HG03378 (cell line): ENCODE data around the gene USH2A.
"Not testable (repeated sequence)": the region's sequence is repeated elsewhere in the genome, so short reads cannot be mapped to it uniquely, and the experiment has no call there.

ENCODE experiments used
- ATAC-seq: cut with Tn5 transposase; IDR thresholded peaks from one replicate; pipeline ENCODE4 v1.9.1; 2021; ENCODE audit warnings: mild to moderate bottlenecking, moderate library complexity; ENCODE audit not compliant: unreplicated experiment

The USH2A gene

DNA sequence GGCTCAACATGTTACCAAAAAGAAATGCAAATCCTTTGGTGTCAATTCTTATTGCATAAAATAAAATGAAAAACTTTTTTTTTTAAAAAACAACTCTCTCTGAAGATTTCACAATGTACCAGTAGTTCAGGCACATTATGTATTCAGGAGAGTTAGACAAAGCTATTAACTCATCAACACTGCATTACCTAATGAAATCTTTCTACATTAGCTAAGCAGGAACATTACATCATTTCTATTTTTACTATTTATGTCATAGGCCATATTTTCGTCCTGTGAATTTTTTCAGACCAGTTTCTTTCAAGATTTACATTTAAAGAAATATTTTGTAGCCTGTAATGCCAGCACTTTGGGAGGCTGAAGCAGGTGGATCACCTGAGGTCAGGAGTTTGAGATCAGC is 366.2 kb downstream of the USH2A start:
- ATAC-seq: no peak

DNA sequence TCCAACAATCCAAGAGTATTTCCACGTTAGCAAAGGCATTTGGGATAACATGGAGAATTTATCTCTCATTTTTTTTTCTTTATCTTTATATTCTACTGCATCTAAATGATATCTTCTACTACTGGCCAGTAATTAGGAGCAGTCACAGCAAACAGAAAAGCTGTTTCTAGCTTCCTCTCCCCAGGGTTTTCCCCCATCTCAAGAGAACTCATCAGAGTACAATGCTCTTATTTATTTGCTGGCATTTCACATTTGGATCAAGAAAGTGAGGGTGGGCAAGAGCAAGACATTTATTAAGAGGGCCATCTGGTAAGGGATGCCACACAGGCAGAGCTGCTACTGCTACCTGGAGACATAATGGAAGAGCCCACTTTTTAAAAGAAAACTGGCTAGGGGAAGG is 368.2 kb downstream of the USH2A start:
- ATAC-seq: no peak

DNA sequence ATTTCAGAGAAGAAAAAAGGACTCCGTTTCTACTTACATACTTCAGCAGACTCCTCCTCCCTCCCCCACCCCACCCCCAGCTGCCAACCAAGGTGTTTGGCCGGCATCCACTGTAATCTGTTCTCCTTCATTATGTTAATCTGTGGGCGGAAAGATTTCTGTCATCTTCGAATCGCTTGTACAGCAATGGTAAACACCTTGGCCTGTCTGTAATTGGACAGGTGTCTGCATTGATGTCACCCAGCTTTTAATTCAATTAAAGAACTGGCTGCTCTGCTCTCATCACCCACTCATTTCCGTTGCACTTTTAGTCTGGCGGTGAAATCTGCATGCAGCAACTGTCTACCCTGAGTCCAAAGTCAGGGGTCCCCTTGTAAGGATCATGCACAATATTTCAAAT is 368.6 kb downstream of the USH2A start:
- no peak for ATAC-seq

DNA sequence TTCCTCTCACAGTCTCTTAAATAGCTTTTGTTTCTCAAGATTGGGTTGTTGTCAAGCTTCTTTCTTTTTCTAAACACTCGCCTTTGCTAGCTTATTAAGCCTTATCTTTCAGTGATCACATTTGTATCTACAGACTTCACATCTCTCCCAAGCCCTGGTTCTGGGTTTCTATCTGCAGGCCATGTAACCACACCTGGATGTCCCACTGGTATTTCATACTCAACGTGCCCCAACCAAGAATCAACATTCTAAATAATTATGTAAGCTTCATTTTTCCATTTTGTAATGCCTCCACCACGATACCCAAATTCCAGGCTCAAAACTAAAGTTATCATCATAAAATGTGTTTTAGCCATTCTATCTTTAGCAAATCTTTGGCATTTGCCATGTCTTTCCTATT is 372.2 kb downstream of the USH2A start:
- no peak for ATAC-seq

DNA sequence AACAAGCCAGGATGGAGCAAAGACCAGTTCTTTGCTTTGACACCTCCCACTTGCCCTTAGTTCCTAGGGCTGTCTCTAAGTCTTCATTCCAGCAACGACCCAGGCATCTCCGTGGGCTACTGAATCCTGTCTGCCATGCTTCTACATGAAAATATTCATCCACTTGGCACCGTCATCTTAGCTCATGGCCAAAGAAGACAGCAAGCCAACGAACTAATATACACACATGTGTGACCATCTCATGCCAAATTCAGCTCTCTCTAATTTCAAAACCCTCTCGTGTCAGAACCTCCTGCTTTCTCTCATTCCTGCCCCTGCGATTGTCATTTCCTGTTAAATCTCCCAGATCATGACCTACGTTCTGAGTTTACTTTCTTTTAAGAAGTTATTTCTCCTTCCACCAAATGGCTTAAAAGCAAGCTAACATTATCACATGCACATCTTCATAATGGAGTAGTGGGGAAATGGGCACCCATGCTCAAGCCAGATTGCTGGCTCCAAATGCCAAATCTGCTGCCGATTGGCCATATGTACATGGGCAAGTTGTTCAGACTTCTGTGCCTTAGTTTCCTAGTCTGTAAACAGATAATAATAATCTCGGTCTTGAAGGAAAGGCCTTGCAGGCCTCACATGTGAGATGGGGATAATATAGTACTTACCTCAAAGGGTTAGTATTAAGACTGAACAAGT is 373.4 kb downstream of the USH2A start:
- no peak for ATAC-seq

DNA sequence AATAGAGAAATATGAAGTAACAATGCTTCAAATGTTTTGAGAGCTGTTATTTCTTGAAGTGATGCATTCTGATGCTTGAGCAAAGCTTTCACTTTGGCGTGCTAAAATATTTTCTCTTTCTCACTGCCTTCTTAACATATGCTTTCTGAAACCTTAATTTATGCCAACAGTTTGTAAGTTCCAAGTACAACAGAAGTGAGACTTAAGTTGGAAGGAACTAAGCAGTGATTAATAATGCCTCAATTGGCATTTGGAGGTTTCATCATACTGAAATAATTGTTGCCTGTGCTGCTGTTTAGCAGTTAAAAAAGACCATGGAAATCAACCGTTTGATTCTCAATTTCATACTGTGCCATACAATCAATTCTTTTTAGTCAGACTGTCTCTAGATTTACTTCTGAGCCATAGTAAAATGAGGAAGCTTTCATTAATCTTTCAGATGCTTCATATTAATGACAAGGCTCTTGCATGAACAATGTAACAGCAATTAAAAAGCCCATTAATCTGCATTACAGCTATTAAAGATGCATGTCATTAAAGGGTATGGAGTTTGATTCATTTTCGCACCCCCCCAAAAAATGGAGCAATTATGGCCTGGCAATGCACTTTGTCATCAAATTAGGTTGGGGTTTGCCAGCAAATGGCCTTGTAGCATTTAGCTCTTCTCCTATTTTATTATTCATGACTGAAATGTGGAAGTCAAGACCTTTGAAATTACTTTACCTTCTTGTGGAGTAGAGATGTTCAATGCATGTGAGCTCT is 375.3 kb downstream of the USH2A start:
- ATAC-seq: no peak

DNA sequence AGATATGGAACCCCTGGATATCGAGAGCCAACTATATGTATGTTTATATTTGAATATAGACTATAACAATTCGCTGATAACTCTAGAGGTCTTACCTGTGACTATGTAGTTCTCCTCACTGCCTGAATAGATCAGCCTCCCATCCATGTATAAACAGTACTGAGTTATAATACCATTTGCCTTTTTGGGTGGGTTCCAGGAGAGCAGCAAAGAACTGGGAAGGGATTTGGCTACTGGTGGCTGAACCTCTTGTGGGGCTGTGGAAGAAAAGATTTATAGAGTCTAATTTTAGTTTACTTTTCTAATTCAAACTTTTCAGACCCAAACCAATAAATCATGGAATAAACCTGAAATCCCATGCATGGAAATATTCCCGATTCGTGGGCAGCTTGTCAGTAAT is 376.9 kb downstream of the USH2A start:
- no peak for ATAC-seq

DNA sequence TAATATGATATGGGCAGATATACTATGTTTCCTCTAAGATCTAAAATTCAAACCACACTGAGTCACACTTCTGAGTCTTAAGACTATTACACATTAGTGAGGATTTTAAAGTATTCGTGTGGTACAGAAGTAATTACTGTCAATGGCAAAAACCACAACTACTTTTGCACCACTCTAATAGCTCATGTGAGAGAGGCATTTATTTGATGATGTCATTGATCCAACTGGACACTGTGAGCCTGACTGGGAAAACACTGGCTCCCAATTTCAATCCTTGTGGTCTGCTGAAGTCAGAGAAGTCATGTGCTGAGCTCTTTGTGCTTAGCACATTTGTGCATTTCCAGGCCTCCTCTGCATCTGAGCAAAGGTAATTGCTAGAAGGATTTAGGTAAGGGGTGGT is 377.8 kb downstream of the USH2A start:
- ATAC-seq: no peak

DNA sequence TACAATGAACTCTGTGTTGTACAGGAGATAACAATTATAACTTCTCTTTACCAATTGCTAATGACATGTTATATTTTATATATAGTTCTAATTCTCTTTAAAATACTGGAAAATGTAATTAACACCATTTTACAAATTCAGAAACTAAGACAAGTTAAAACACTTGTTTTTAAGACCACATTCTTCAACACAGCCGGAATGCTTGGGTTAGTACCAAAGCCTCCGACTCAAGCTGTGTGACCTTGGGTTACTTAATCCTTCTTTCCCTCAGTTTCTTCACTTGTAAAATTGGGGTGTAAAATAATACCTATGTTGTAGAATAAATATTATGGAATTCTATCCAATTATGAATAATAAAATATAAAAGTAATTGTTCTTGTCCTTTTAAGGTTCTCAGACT is 378.7 kb downstream of the USH2A start:
- no peak for ATAC-seq

DNA sequence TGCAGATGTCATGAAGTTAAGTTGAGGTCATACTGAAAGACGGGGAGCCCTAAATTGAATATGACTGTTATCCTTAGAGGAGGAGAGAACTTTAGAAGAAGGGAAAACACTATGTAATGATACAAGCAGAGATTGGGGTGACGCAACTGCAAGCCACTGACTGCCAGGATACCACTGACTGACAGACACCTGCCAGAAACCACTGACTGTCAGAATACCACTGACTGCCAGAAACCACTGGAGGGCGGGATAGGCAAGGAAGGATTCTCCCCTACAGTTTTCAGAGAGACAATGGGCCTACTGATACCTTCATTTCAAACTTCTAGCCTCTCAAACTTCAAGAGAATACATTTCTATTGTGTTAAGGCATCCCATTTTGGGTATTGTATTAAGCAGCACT is 388.7 kb downstream of the USH2A start:
- ATAC-seq: no peak

DNA sequence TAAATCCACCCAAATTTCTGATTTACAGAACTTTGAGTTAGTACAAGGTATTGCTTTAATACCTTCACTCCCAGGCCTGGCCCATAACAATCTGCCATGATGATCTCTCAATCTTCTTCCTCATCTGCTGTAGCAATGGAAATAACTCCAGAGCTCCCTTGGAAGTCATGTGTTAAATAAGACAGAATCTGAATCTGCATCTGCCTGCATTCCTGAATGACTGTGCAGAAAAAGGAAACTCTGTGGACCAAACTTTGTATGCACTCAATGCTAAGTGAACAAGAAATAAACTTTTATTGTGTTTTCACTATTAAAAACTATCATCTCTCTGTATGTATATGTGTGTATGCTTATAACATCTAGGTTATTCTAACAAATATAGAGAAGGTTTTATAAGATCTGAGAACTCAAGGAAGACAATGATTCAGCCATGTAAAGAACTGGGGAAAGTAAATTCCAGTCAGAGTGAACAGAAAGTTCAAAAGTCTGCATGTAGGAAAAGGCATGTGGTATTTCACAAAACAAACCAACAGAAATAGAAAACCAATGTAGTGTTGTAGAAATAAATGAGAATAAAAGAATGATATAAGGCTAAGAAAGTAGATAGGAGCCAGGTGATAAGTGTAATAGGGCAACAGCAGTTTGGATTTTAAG is 390.2 kb downstream of the USH2A start:
- no peak for ATAC-seq

DNA sequence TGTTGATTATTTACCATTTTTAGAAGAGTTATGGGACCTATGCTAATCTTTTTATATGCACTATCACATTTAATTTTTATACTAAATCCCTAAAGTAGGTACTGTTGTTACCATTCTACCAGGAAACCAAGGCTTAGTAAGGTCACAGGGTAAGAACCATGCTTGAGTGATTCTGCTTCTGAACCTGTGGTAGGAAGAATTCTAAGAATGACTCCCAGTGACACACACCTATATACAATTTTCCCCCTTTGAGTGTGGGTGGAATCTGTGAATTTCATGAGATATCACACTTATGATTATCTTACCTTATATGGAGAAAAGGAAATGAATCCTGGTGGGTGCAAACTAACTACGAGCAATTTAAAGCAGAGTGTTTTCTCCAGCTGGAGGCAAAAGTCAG is 391.0 kb downstream of the USH2A start:
- peak; percentile 47 for ATAC-seq

DNA sequence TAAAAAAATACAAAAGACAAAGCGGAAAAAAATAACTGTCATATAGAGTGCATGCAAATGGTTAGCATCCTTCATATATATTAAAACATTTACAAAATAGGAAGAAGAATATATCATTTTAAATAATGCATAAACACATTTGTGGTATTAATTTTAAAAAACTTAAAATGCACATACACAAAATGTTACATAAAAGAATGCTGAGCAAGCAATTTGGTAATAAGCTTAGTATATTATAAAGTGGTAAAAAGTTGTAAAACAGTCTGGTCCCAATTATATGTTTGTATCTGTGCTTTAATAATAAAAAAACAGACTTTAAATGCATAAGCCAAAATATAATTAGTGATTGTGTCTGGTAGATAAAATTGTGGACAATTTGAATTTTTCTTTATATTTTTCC is 394.6 kb downstream of the USH2A start:
- no peak for ATAC-seq

DNA sequence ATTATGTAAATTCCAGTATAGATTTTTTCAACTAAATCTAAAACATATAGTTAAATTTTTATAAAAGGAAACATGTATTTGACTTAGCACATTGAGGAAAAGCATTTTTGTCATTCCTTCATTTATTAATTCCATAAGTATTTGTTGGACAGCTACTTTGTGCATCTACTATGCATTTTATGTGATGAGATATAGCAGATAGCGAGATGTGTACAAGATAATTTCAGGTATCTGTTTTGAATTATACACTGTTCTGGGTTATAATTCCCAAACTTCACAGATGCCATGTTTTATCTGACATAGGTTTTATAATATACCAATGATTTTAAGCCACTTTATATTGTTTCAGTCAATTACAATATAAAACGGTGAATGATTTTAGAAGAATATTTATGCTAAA is 398.7 kb downstream of the USH2A start:
- no peak for ATAC-seq

DNA sequence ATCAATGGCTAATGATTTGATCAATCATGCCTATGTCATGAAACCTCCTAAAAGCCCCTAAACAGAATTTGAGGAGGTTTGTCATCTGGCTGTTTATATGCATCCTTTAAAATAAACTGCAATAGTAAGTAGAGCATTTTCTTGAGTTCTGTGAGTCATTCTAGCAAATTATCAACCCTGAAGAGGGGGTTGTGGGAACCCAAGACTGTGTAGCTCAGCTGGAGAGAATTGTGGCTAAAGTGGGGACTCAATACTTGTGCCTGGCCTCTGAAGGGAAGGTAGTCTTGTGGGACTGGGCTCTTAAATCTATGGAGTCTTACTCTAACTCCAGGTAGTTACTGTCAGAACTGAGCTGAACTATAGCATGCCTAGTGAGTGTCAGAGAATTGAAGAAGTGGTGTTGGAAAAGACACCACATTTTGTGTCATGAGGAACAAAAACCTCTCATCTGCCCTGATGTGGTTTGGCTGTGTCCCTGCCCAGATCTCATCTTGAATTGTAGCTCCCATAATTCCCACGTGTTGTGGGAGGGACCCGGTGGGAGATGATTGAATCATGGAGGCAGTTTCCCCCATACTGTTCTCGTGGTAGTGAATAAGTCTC is 402.4 kb downstream of the USH2A start:
- no peak for ATAC-seq

DNA sequence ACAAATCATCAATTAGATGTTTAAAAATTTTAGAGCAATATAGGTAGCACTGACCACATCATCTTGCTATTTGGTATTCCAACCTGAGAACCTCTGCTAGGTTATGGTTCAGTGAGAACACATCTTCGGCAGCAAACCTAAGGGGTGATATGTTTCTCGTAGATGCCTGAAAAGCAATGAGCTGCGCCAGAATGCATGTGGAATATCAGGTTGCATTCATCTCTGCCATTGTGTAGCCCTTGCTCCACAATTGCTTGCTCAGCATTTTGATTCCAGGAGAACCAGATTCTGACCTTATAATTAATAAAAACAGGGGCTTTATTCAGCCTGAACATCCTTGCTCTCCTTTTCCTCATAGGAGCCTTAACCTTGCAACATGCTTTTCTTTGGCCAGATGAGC is 408.1 kb downstream of the USH2A start:
- no peak for ATAC-seq

DNA sequence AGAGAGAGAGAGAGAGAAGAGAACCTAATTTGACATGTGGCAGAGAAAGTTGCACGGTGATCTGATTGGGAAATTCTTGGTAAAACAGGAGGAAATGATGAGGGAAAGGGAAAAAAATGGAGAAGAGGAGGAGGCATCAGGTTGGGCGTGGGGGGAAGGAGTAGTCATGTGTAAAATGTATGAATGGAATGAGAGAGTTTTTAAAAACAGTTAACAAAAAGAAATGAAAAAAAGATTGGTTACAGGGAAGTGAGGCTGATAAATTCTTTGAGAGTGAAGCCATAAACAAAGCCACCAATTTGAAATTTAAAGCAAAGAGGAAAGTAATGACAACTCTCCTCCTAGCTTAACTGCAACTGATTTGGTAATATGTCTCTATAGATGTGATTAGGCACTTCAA is 409.2 kb downstream of the USH2A start:
- no peak for ATAC-seq

DNA sequence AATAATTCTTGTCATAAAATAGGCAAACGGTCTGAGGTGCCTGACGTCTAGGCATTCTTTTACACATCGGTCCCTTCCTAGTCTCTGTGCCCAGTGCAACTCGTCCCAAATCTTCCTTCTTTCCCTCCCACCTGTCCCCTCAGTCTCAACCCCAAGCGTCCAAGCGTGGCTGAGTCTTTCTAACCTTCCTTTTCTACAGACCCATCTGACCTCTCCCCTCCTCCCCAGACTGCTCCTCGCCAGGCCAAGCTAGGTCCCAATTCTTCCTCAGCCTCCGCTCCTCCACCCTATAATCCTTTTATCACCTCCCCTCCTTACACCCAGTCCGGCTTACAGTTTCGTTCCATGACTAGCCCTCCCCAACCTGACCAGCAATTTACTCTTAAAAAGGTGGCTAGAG is 413.8 kb downstream of the USH2A start:
- ATAC-seq: not testable (repeated sequence)

DNA sequence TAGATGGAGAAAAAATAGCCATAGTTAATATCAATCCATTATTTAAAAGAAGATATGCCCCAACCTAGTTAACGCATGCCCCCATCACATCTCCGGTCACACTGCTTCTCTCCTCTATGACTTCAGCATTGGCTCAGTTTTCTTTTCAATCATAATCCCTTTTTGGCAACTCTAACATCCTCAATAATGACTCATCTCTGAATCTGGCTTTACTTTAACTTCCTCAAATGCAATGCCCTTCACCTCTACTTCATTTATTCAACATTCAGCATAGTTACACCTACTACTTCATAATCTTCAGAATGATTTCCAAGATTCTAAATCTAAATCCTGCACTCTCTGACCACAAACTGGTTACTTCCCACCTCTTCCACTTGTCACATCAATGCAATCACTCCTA is 417.3 kb downstream of the USH2A start:
- ATAC-seq: peak; percentile 100

DNA sequence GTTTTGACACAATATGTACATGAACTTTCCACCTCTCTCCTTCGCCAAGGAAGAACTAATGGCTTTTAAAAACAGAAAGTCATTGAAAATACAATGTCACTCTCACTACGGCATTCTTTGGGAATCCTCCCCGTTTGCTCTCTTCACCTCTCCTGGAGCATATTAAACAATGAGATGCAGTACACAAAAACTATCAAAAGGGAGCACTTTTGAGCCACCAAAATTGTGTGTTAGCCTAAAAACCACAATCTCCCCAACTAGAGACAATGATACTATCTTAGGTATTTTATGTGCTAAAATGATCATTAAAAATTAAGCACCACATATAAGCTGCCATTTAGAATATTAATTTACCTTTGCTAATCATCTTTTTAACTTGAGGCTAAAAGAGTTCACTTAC is 430.6 kb downstream of the USH2A start:
- no peak for ATAC-seq

DNA sequence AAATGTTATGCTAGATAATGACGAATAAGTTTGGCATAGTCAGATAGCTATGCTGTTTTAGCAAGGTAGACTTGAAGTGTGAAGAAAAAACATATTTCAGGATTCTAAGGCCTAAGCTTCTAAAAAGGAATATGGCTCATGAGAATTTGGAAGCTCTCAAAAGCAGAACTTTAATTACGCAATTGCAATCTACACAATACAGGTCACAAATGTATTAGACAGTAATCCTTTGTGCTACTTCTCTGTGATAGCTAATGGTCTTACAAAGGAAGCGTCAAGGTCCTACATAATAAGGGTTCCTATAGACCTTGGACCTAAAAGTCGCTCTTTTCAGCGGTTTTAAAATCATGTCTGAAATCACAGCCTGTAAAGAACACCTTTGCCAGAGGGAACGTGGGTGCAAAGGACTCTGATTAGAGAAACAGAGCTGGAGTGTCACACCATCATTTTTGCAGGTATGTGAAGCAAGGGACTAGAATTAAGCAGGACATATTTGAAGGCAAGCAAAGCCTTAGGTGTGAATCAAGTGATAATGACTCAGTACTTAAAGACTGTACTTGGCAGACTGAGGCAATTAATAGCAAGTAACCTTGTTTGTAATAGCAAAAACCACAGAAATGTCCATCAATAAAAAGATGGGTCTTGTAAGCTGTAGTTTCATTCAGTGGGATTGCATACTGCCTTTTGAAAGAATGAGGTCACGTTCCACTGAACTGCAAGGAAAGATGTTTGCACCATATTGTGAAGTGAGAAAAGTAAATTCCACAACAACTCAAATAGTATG is 436.0 kb downstream of the USH2A start:
- ATAC-seq: no peak
